T-helper 2 cell treated with Interferon-gamma antibody and Interleukin-4, amounts not matched to agents 5 μg/mL and 100 μg/mL, for 36 hours (primary cell): Measurements from ENCODE around the gene ITGB1BP2.
A peak's percentile ranks its signal among the peaks of the same experiment; 100 is the strongest.
"Not testable (repeated sequence)": the region's sequence is repeated elsewhere in the genome, so short reads cannot be mapped to it uniquely, and the experiment has no call there.

ENCODE experiments used
- DNase-seq: peaks from one replicate; pipeline ENCODE4 v3.0.0; 2021; ENCODE audit warnings: low spot score
- H3K27ac Mint-ChIP-seq: one replicate; pipeline ENCODE4 v1.8.0; 2021; ENCODE audit warnings: mild to moderate bottlenecking, mixed read lengths
- H3K27me3 Mint-ChIP-seq: one replicate; pipeline ENCODE4 v1.8.0; 2021; ENCODE audit warnings: low read depth, mixed read lengths
- H3K36me3 Mint-ChIP-seq: one replicate; pipeline ENCODE4 v1.8.0; 2021; ENCODE audit warnings: low read depth, mixed read lengths
- H3K4me1 Mint-ChIP-seq: one replicate; pipeline ENCODE4 v1.8.0; 2021; ENCODE audit warnings: low read depth, mixed read lengths
- H3K4me3 Mint-ChIP-seq: one replicate; pipeline ENCODE4 v1.8.0; 2022; ENCODE audit warnings: mild to moderate bottlenecking, moderate library complexity, mixed read lengths
- H3K9me3 Mint-ChIP-seq: one replicate; pipeline ENCODE4 v1.8.0; 2021; ENCODE audit warnings: mixed read lengths

The ITGB1BP2 gene

DNA sequence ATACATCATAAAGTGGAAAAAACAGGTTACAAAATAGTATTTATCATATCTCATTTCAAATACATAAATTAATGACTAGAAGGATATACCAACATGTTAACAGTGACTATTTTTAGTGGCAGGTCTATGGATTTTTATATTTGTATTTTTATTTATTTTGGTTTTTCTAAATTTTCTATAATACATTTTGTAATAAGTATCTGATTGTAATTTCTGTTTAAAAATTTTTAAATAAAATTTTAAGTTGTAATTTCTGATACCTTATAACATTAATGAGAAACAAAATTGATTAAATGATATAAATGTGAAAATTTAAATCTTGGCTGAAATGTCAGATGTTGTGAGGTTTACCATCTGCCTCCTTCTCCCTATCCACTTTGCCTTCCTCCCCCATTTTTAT is 15.6 kb upstream of the ITGB1BP2 start:
- no peaks in the 10 kb centered on the region for H3K9me3 Mint-ChIP-seq
- no peaks in the 10 kb centered on the region for H3K27me3 Mint-ChIP-seq
- peak overlapping the region; percentile 63 for H3K27ac Mint-ChIP-seq
- H3K36me3 Mint-ChIP-seq, result peaks cover 34% of the 10 kb centered on the region
- no peak for DNase-seq
- peaks cover 12% of the 10 kb centered on the region for H3K4me1 Mint-ChIP-seq
- peak overlapping the region; percentile 99 for H3K4me3 Mint-ChIP-seq

DNA sequence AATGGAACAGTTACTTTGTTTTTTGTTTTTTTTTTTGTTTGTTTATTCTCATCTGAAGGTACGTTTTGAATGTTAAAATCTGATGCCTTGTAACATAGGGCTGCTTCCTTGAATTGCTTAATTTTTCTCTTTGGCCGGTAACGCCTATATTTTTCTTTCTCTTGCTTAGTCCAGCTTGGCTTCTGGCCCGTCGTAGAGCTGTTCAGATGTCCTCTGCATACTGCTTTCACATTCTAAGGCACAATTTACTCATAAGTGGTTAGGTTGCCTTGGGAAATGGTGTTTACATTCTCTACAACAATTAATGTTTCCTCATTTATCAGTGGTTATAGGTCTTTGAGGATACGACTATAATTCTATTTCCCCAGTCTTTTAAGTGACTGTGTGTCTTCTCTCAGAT is 10.2 kb upstream of the ITGB1BP2 start:
- Mint-ChIP-seq H3K27me3 (no peaks in the 10 kb centered on the region), H3K4me1 (peaks cover 5% of the 10 kb centered on the region), H3K9me3 (no peaks in the 10 kb centered on the region), H3K4me3 (no peak overlapping the region), H3K36me3 (peaks cover 39% of the 10 kb centered on the region), H3K27ac (no peak overlapping the region)
- no peak for DNase-seq

GRCh38 chrX:71292669-71293365 is 8.7 kb upstream of the ITGB1BP2 start:
- no peak overlapping the region for H3K27ac Mint-ChIP-seq
- no peak for DNase-seq
- no peaks in the 10 kb centered on the region for H3K27me3 Mint-ChIP-seq
- H3K9me3 Mint-ChIP-seq, result no peaks in the 10 kb centered on the region
- no peak overlapping the region for H3K4me3 Mint-ChIP-seq
- H3K4me1 Mint-ChIP-seq, result peaks cover 5% of the 10 kb centered on the region
- peaks cover 50% of the 10 kb centered on the region for H3K36me3 Mint-ChIP-seq

- H3K27ac Mint-ChIP-seq, result no peak overlapping the region
- no peak for DNase-seq
- no peaks in the 10 kb centered on the region for H3K27me3 Mint-ChIP-seq
- H3K4me1 Mint-ChIP-seq, result peaks cover 3% of the 10 kb centered on the region
- H3K9me3 Mint-ChIP-seq, result no peaks in the 10 kb centered on the region
- H3K4me3 Mint-ChIP-seq, result no peak overlapping the region
- peaks cover 57% of the 10 kb centered on the region for H3K36me3 Mint-ChIP-seq
These were observed 4.7 kb upstream of the ITGB1BP2 start for GRCh38 chrX:71296806-71297205.

- DNase-seq, result no peak
- no peaks in the 10 kb centered on the region for H3K27me3 Mint-ChIP-seq
- peaks cover 16% of the 10 kb centered on the region for H3K4me1 Mint-ChIP-seq
- H3K4me3 Mint-ChIP-seq, result no peak overlapping the region
- peaks cover 61% of the 10 kb centered on the region for H3K36me3 Mint-ChIP-seq
- no peak overlapping the region for H3K27ac Mint-ChIP-seq
- H3K9me3 Mint-ChIP-seq, result no peaks in the 10 kb centered on the region
These were observed 3.4 kb upstream of the ITGB1BP2 start for GRCh38 chrX:71298119-71298518.

DNA sequence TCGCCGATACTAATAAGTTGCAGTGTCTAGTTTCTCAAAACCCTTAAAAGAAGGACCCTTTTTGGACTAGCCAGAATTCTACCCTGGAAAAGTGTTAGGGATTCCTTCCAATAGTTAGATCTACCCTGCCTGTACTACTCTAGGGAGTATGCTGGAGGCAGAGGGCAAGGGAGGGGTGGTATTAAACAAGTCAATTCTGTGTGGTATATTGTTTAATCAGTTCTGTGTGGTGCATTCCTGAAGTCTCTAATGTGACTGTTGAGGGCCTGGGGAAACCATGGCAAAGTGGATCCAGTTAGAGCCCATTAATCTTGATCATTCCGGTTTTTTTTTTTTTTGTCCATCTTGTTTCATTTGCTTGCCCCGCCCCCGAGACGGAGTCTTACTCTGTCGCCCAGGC is 1.5 kb upstream of the ITGB1BP2 start:
- not testable (repeated sequence) for H3K27ac Mint-ChIP-seq, DNase-seq, H3K9me3 Mint-ChIP-seq, H3K27me3 Mint-ChIP-seq, H3K4me3 Mint-ChIP-seq
- Mint-ChIP-seq H3K36me3 (peaks cover 67% of the 10 kb centered on the region), H3K4me1 (peaks cover 17% of the 10 kb centered on the region)

- not testable (repeated sequence) for H3K27ac Mint-ChIP-seq, H3K27me3 Mint-ChIP-seq, DNase-seq, H3K9me3 Mint-ChIP-seq, H3K4me3 Mint-ChIP-seq
- Mint-ChIP-seq H3K36me3 (peaks cover 68% of the 10 kb centered on the region), H3K4me1 (peaks cover 17% of the 10 kb centered on the region)
These were observed 1.1 kb upstream of the ITGB1BP2 start for GRCh38 chrX:71300495-71300894.

DNA sequence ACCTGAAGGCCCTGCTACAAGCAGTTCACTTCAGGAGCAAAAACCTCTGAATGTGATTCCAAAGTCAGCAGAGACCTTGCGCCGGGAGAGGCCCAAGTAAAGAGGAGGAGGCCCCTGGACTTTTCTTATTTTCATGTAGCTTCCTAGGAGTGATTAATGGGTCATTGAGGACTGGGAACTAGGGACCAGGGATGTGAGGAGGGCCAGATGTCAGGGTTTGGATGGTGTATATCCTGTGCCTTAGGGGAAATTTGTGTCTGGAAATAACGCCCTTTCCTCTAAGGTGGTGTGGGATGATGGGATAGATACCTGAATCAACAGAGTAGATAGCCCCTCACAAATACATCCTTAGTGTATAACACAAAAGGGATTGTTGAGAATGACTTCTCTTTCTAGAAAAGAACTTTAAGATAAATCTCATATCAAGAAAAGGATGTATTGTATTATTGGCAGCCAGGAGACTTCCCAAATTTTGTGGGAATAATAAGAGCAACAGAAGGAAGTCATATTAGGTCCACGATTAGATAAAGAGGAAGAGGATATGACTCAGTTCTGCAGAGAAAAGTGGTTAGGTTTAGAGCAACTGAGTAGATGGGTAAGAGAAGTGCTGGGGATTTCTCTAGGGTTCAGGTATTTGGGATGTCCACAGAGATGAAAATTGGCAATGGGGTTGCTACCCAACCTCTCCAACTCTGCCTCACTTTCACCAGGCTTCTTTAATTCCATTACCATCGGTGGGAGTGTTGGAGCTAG is 1.1 kb downstream of the ITGB1BP2 start:
- no peak for DNase-seq
- H3K9me3 Mint-ChIP-seq, result no peaks in the 10 kb centered on the region
- H3K36me3 Mint-ChIP-seq, result peaks cover 50% of the 10 kb centered on the region
- H3K27ac Mint-ChIP-seq, result no peak overlapping the region
- peaks cover 17% of the 10 kb centered on the region for H3K4me1 Mint-ChIP-seq
- no peaks in the 10 kb centered on the region for H3K27me3 Mint-ChIP-seq
- no peak overlapping the region for H3K4me3 Mint-ChIP-seq

GRCh38 chrX:71304561-71304960 is 3.0 kb downstream of the ITGB1BP2 start:
- Mint-ChIP-seq H3K36me3 (peaks cover 45% of the 10 kb centered on the region), H3K4me3 (no peak overlapping the region), H3K27ac (peak overlapping the region; percentile 76), H3K9me3 (no peaks in the 10 kb centered on the region), H3K4me1 (peaks cover 17% of the 10 kb centered on the region), H3K27me3 (no peaks in the 10 kb centered on the region)
- DNase-seq, result no peak

DNA sequence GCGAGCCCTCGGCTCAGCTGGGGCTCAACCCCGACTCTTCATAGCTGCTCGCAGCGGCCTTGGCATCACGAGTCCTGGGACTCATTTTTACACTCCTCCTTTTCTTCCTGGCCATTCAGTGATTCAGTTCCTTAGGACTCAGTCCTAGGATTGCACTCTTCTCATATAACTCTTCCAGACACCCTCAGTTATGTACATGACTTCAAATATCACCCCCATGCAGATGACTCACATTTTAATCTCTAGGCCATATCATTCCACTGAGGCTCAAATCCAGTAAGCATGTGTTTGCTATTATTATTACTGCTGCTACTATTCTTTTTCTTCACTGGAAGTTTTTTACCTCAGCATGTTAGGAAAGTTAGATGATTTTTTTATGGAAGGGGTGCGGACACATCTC is 14.4 kb downstream of the ITGB1BP2 start:
- peaks cover 5% of the 10 kb centered on the region for H3K36me3 Mint-ChIP-seq
- no peak for DNase-seq
- H3K9me3 Mint-ChIP-seq, result no peaks in the 10 kb centered on the region
- H3K4me3 Mint-ChIP-seq, result no peak overlapping the region
- no peaks in the 10 kb centered on the region for H3K27me3 Mint-ChIP-seq
- H3K27ac Mint-ChIP-seq, result no peak overlapping the region
- no peaks in the 10 kb centered on the region for H3K4me1 Mint-ChIP-seq

DNA sequence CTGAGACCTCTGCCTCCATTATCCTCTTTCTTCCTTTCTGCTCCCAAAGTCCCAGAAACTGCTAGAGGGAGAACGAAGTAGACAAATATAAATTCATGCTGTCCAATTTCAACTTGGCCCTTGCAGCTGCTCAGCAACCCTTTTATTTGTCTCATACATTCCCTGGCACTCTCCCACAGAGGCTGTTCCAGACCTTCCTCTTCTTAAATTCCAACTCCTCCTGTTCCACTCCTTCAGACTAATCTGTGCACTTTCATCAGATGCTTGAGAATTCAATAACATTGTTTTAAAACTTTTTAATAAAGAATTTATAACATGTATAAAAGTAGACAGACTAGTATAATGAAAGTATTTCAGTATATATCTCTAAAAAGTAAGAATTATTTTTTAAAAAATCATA is 15.4 kb downstream of the ITGB1BP2 start:
- H3K4me1 Mint-ChIP-seq, DNase-seq, H3K36me3 Mint-ChIP-seq, H3K4me3 Mint-ChIP-seq, H3K9me3 Mint-ChIP-seq, H3K27me3 Mint-ChIP-seq, H3K27ac Mint-ChIP-seq: not testable (repeated sequence)

- DNase-seq, result no peak
- Mint-ChIP-seq H3K27me3 (no peaks in the 10 kb centered on the region), H3K36me3 (peaks cover 17% of the 10 kb centered on the region), H3K4me1 (no peaks in the 10 kb centered on the region), H3K4me3 (no peak overlapping the region), H3K27ac (no peak overlapping the region), H3K9me3 (no peaks in the 10 kb centered on the region)
These were observed 18.6 kb downstream of the ITGB1BP2 start for GRCh38 chrX:71320126-71320525.

GRCh38 chrX:71321731-71322130 is 20.2 kb downstream of the ITGB1BP2 start:
- H3K4me3 Mint-ChIP-seq, result no peak overlapping the region
- no peak for DNase-seq
- H3K27me3 Mint-ChIP-seq, result no peaks in the 10 kb centered on the region
- no peaks in the 10 kb centered on the region for H3K4me1 Mint-ChIP-seq
- H3K36me3 Mint-ChIP-seq, result peaks cover 18% of the 10 kb centered on the region
- peaks cover 2% of the 10 kb centered on the region for H3K9me3 Mint-ChIP-seq
- H3K27ac Mint-ChIP-seq, result peak overlapping the region; percentile 49

DNA sequence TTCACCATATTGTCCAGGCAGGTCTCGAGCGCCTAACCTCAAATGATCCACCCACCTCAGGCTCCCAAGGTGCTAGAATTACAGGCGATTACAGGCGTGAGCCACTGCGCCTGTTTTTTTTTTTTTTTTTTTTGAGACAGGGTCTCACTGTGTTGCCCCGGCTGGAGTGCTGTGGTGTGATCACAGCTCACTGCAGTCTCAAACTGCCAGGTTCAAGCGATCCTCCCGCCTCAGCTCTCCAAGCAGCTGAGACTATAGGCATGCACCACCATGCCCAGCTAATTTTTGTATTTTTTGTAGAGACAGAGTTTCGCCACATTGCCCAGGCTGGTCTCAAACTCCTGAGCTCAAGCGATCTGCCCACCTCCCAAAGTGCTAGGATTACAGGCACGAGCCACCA is 22.9 kb downstream of the ITGB1BP2 start:
- not testable (repeated sequence) for DNase-seq, H3K4me3 Mint-ChIP-seq, H3K9me3 Mint-ChIP-seq, H3K27me3 Mint-ChIP-seq, H3K4me1 Mint-ChIP-seq, H3K27ac Mint-ChIP-seq
- peaks cover 23% of the 10 kb centered on the region for H3K36me3 Mint-ChIP-seq
